GM12801 (cell line): ENCODE measurements around the gene FCHSD1.

Experiments
- CTCF ChIP-seq: IDR thresholded peaks from one replicate; pipeline ENCODE4 v1.5.1; 2011; ENCODE audit warnings: control low read depth; ENCODE audit not compliant: insufficient read length; ENCODE audit errors: extremely low read depth

Gene FCHSD1

GRCh38 chr5:141662028-141662427 lies 10.8 kb upstream of the FCHSD1 start:
- TF ChIP-seq CTCF: no peak

GRCh38 chr5:141657937-141658545 lies 6.8 kb upstream of the FCHSD1 start:
- TF ChIP-seq CTCF: no peak

GRCh38 chr5:141657404-141657803 lies 6.2 kb upstream of the FCHSD1 start:
- TF ChIP-seq CTCF: no peak

- TF ChIP-seq CTCF: no peak
These were observed 5.2 kb upstream of the FCHSD1 start for GRCh38 chr5:141656396-141656795.

- no peak for TF ChIP-seq CTCF
These were observed 3.8 kb upstream of the FCHSD1 start for GRCh38 chr5:141655020-141655419.

- no peak for TF ChIP-seq CTCF
These were observed 3.1 kb upstream of the FCHSD1 start for GRCh38 chr5:141654298-141654697.

- TF ChIP-seq CTCF: no peak
These were observed 499 bp upstream of the FCHSD1 start for GRCh38 chr5:141651728-141652105.

- TF ChIP-seq CTCF: no peak
These were observed 1.2 kb downstream of the FCHSD1 start for GRCh38 chr5:141649972-141650371.
